HG03039 (cell line): Measurements from ENCODE around the gene ITPR1.

Source experiments
- ATAC-seq: cut with Tn5 transposase; IDR thresholded peaks from one replicate; pipeline ENCODE4 v1.9.1; 2021; ENCODE audit warnings: mild to moderate bottlenecking, moderate library complexity; ENCODE audit not compliant: unreplicated experiment

ITPR1 gene

DNA sequence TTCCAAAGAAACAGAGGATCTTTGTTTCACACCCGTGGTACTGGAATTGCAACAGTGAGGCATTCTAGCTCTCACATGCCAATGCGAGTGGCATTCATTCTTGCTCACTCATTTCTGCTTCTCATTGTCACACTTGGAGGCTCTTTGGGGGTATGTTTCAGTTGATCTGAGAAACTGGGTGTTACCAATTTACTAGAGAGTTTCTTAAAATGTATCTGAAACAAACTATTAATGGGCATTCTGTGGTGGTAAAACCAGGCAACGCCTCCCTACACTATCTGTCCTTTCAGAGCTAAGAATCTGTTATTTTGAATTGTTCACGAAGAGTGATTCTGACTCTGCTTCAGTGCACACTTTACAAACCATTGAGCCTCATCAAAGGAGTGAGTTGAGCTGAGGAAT is 345.5 kb downstream of the ITPR1 start:
- peak; percentile 38 for ATAC-seq

DNA sequence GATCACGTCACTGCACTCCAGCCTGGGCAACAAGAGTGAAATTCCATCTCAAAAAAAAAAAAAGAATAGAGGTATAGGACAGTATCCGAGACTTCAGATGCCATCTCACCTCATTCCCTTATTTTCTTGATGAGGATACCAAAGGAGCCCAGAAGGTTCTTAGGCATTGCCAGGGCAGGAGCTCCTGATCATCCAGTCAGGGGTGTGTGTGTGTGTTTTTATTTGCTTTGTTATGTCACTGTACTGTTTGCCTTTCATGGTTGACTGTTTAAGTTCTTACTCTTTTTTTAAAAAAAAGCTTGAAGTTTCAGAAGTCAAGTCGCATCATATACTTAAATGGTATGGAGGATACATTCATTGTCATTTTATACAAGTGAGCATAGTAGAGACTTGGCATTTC is 346.1 kb downstream of the ITPR1 start:
- ATAC-seq: no peak

DNA sequence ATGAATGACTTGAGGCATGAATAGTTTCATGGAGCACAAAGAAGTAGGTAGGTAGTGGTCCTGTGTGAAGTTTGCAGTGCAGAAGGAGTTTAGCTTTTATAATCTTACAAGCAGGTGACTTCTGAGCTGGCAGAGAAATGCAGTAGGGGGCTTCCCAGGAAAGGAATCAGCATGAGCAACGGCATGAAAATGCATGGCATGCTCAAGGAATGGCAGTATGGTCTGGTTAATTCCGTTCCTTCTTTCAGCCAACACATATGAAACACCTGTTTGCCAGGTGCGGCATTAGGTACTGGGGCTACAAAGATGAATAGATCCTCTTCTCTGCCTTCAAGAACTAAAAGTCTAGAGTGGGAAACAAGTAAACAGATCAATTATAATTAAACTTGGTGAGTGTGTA is 348.1 kb downstream of the ITPR1 start:
- no peak for ATAC-seq

DNA sequence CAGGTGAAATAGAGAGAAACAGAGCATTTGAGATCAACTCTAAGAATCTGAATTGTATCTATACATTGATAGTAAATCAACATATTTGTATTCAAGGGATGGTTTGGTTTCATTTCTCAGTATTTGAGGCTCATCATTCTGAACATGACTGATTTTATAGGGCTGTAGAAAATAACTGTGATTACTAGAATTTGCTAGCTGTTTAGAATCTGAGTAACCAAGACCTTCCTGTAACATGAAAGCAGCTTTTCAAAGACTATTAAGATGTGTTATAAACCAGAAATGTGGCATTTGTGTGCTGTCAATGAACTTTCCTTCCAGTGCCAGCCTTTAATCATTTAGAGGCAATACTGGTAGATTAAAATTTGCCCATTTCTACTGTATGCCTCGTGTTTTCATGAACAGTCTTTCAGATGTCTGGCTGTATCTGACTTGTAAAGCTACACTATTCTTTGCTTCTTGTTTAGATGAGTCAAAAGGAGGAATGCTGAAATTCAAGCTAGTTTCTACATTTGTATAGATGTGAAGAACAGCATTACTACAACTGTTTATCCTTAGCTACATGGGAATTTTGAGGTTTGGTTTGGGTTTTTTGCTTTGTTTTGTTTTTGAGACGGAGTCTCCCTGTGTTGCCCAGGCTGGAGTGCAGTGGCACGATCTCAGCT is 348.8 kb downstream of the ITPR1 start:
- ATAC-seq: no peak

DNA sequence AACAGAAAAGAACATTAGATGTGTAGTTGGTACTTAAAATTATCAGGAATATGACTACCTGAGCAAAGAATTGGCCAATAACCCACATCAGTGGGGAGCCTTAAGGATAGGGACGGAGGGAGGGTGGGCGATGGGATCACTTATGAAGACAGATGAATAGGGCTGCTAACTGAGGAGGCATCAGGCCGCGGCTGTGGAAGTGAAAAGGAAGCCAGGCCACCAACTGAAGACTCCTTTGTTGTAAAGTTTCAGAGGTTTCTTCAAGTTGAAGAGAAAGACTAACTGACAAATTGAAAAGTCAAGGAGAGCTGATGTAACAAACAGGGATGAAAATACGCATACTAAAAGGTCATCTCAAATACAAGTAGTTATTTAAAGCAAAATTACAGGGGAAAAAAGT is 350.5 kb downstream of the ITPR1 start:
- no peak for ATAC-seq

DNA sequence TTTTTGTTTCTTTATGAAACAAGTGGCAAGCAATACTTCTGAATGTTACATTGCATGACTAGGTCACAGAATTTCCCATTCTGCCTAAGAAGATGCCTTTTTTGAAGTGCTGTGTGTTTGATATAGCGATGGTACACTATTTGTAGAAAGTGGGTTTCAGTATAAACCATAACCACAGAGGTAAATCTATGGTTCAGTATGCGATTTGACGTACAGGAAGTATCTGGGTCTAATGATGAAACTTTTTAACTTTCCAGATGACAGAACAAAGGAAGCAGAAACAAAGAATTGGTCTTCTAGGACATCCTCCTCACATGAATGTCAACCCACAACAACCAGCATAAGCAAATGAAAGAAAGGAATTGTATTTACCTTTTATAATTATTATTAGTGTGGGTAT is 352.7 kb downstream of the ITPR1 start:
- peak; percentile 64 for ATAC-seq

DNA sequence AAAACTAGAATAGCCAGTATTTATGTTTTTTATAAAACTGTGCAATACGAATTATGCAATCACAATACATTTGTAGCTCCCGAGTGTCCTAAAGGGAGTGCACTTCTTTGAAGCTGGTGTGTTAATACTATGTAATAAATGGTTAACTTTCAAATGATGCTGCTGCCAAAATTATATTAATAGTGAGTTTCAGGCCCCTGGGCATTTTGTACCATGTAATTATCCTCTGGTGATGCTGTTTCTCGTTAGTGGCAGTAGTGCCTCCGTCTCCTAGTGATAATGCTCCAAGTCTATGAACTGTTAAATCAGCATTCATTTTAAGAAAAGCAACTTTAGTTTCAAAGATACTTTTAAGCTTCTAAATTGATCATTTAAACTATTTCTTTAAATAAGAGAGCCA is 353.4 kb downstream of the ITPR1 start:
- ATAC-seq: no peak

DNA sequence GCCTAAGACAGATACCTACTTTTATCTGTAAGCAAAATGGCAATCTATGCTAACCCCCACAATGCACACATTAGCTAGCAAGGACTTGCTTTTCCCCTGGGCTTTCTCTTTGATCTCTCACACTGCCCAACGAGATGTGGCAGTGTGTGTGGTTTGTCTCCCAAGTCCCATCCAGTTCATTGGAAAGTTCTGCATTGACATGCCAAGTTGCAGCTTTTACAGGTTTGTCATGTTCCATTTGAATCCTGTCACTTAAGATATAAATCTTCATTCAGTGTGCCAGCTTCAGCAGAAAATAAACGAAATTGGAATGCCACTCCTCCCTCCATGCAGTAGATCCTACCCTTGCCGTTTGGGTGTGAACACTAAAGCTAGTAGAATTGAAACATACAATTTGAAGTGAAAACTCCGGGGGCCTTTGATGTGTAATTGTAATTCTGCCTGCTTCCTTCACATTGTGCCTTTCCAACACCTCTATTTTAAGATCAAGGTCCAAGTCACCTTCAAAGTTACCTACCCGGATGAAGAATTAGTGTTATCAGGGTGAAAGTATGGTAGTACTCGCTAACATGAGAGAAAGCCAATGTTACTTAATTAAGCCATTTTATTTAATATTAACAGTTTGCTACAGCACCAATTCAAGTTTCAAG is 355.2 kb downstream of the ITPR1 start:
- no peak for ATAC-seq

DNA sequence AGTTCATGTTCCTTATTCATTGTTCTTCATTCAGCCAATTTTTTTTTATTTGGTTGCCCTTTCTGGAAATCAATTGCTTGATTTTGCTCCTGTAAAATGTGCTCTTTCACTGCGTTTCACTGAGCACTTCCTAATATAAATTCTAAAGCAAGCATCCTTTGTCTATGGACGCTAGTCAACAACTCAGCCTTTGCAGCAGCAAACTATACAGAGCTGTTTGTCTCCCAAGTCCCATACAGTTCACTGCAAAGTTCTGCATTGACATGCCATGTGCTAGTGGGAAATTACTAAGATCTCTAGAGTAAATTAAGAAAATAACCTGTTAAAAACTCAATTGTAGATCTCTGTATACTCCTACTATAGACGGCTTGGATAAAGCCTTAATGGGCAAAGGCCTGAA is 356.0 kb downstream of the ITPR1 start:
- ATAC-seq: no peak

DNA sequence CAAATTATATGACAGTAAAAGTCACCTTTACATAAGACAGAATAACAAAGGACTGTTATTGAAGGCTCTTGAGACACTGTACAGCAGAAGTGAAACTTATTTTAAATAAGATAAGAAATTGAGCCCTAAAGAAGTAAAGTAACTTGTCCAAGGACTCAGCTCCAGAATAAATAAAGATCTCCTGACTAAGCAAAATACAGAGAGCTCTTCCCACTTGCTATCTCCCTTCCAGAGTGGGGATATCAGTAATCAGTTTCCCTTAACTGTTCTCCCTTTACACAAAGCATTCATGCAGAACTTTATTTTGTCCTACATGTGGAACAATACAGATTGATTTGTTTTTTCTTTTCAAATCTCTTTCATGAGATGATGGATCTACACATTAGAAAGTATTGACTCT is 356.6 kb downstream of the ITPR1 start:
- ATAC-seq: no peak

DNA sequence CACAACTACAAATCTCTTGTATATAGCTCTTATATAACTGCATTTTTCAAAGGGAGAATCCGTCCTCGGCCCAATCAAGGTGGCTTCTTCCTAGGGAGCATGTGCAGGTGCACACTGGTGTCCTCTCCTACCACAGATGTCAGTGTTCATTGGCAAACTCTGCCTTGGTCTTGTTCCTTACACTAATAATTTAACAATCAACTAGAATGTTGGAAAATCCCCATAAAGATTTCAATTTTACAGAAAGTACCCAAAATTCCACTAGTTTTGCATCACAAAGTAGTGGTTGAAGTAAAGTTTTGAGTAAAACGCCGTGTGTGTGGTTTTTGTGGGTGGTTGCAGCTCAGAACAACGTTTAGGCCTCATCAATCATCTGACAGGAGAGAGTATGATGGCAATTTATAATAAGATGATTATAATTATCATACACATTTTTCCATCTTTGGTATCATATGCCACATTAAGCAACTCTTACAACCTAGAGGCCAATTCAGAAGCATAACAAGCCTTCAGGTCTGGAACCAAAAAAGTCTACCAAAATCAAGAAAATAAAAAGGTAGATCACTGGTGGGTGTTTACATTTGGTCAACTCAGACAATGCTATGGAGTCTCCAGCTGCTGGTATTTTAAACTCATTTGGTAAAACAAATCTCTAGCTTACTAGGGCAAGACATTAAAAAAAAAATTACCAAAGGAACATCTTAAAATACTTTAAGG is 357.2 kb downstream of the ITPR1 start:
- ATAC-seq: peak; percentile 44

DNA sequence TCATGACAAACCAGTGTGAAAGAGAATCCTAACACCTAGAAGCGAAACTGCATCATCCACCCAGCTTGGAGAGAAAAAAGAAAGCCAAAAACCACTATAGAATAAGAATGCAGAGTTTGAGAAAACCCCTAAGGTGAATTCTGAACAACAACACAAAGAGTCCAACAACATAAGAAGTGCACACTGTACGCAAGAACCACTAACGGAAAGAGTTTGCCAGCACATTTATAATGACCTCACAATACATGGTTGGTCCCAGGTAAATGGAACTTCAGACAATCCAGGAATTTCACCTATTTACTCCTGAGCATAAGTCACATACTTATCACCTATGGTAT is 357.7 kb downstream of the ITPR1 start:
- peak; percentile 42 for ATAC-seq

DNA sequence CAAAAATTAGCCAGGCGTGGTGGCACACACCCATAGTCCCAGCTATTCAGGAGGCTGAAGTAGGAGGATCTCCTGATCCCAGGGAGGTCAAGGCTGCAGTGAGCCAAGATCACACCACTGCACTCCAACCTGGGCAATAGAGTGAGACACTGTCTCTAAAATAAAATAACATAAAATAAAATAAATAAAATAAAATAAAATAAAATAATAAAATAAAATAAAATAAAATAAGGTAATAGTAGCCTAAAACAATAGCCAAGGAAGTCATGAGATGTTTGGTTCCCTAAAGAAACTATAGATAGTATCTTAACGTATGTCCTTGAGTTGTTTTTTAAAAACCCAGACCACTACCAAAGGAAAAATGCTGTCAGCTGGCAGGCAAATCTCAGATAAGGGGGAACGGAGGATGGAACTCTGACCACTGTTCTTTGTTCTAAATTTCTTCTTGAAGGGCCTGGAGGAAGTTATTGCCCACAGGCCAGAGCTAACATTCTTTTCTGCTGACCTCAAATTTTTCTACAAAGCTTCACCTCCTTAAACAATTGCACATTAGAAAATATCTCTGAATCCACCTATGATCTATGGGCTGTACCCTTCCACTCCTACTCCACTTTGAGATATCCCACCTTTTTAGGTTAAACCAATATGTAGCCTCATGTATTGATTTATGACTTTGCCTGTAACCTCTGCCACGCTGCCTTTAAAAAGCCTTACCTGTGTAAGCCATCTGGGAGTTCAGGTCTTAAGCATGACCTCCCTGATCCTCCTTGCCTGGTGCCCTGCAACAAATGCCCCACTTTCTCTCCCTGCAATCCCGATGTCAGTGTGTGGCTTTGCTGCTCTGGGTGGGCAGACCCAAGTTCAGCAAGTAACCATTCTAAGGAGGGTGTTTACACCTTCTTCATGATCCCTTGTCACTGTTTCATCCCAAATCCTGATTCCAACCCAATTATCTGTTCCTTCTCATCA is 359.9 kb downstream of the ITPR1 start:
- no peak for ATAC-seq

DNA sequence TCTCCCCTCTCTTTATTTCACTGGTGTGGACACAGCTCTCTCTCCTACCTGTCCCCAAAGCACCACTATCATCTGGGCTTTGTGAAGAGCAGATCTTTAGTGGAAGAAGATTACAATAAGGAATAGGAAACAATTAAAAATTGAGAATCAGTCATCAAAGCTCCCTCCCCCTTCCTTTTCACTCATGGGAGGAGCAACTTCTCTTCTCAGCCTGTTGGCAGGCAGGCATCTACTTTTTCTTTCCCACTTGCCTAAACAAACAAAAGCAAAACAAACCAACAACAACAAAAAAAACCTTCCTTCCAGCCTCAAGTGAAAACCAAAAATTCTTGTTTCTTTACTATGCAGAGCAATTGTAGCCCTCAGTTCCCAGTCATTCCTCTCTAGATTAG is 360.6 kb downstream of the ITPR1 start:
- no peak for ATAC-seq

DNA sequence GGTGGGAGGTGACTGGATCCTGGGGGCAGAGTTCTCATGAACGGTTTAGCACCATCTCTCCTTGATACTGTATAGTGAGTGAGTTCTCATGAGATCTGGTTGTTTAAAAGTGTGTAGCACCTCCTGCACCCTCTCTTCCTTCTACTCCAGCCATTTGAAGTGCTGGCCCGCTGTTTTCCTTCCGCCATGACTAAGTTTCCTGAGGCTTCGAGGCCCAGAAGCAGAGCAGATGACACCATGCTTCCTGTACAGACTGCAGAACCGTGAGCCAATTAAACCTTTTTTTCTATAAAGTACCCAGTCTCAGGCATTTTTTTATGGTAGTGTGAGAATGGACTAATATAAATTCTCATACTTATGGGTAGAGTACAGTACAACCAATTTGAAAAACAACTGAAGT is 362.5 kb downstream of the ITPR1 start:
- no peak for ATAC-seq

DNA sequence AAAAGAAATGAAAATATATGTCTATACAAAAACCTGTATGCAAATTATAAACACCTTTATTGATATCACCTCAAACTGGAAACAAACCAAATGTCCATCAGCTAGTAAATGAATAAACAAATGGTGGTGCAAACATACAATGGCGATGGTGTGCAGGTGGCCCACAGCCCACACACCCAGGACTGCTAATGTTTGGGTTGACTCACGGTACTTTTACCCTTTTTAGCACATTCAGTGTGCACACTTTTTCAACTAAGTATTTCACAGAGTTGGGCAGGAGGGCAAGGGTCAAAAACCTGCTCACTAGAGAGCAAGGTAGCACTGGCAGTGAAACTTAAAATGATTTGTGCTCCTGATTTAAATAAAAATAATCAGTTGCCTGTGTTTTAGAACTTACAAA is 363.0 kb downstream of the ITPR1 start:
- ATAC-seq: no peak

DNA sequence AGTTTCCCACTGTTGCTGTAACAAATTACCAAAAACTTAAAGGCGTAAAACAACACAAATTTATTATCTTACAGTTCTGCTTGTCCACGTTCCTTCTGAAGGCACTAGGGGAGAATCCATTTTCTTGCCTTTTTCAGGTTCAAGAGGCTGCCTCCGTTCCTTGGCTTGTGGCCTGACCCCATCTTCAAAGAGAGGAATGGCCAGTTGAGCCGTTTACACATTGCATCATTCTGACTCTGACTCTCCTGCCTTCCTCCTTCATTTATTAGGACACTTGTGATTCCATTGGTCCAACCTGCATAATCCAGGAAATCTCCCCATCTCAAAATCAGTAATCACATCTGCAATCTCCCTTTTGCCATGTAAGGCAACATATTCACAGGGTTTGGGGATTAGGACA is 363.4 kb downstream of the ITPR1 start:
- no peak for ATAC-seq

DNA sequence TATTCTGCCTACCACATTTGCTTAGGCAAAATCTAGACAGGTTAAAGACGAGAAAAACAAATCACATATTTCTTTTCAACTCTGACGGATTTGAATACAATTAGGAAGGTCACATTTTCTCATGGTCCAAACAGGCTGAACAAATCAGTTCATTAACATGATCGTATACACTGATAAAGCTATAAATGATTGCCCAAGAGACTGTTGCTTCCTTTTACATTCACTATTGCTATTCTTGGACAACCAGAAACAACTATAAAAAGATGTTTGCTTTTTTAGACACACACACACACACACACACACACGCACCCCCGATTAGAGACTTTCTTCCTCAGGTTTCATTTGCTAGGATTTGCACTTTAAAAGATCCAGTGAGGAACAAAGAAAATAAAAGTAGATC is 363.8 kb downstream of the ITPR1 start:
- no peak for ATAC-seq

DNA sequence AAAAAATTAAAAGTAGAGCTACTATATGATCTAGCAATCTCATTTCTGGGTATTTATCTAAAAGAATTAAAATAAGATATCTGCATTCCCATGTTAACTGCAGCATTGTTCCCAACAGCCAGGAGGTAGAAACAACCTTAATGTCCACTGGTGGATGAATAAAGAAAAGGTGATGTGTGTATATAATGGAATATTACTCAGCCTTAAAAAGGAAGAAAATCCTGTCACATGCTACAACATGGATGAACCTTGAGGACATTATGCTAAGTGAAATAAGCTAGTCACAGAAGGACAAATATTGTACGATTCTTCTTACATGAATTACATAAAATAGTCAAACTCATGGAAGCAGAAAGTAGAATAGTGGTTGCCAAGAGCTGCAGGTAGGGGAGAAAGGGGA is 366.6 kb downstream of the ITPR1 start:
- ATAC-seq: no peak

DNA sequence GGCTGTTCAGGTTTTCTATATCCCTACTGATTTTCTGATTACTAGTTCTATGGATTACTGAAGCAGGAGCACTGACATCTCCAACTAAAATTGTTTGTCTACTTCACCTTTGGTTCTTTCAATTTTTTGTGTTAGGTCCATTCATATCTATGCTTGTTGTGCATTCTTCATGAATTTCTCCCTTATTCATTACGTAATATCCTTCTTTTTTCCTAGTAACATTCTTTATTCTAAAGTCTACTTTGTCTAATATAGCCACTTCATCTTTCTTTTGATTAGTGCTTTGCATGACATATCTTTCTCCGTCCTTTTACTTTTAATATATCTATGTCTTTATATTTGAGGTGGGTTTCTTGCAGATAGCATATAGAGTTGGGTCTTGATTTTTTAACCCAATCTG is 369.8 kb downstream of the ITPR1 start:
- ATAC-seq: no peak

DNA sequence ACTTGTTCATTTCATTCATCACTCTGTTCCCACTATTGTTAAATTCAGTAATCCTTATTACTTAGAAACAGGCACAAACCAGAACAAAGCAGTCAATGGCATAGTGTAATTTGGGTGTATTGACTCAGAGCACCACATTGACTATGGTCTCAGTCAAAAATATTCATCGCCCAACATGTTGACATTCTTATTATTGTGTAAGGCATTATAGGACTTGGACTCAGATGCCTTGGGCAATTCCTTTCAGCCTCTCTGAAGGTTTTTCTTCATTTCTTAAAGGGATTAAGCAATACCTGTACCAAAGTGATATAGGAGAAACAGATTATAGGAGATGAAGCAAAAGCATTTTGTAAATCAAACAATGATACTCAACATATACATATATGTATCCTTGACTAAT is 371.4 kb downstream of the ITPR1 start:
- ATAC-seq: no peak
